Activated CD8-positive, alpha-beta memory T cell treated with anti-CD3 and anti-CD28 coated beads for 36 hours (primary cell): Measurements from ENCODE around the gene RELT. TPM values are rescaled to one million over a fixed set of nuclear protein-coding genes. Genes with fewer than 3 reads are reported as not detected.

ENCODE experiments used
- CTCF ChIA-PET: fragments of 350-600 bp; sonication (Branson Sonifier 250); formaldehyde crosslinking; loops from one replicate; lab custom pipeline; 2021; ENCODE audit warnings: antibody characterized with exemption; lab: Charles Lee
- POLR2A ChIA-PET: fragments of 350-600 bp; sonication (Branson Sonifier 250); formaldehyde crosslinking; loops from one replicate; lab custom pipeline; 2021; ENCODE audit warnings: antibody characterized with exemption; lab: Charles Lee
- total RNA-seq, 2 experiments: library from RNA; stranded (reverse); gene quantifications; one replicate each; pipeline ENCODE4 v1.2.3, GENCODE V29; 2021

The RELT gene
- total RNA-seq, 2 experiments from 2014 or later = 31.0 to 33.2 TPM

GRCh38 chr11:73431396-73431795 lies 55.2 kb downstream of the RELT start:
- POLR2A ChIA-PET = no interaction called here
- CTCF ChIA-PET = no interaction called here

GRCh38 chr11:73436859-73437258 lies 60.7 kb downstream of the RELT start:
- POLR2A ChIA-PET = interaction anchor here (0.6 kb wide), 1 partner anchor 156 kb away, joined by 4 read pairs; no protein-coding TSS in a partner anchor
- CTCF ChIA-PET = interaction anchor here (0.6 kb wide), 1 partner anchor 21 kb away, joined by 3 read pairs; no protein-coding TSS in a partner anchor

GRCh38 chr11:73439002-73439843 lies 63.0 kb downstream of the RELT start:
- ChIA-PET CTCF (no interaction called here), POLR2A (no interaction called here)

GRCh38 chr11:73445980-73446379 lies 69.8 kb downstream of the RELT start:
- CTCF ChIA-PET = no interaction called here
- POLR2A ChIA-PET = no interaction called here

- CTCF ChIA-PET = interaction anchor here (0.7 kb wide), 1 partner anchor 151 kb away, joined by 4 read pairs; no protein-coding TSS in a partner anchor
- POLR2A ChIA-PET = no interaction called here
These were observed 70.6 kb downstream of the RELT start for GRCh38 chr11:73446766-73447165.

Other genes starting within 250 kb of the RELT start
- gene FCHSD2, start 234.1 kb upstream of the RELT start, total RNA-seq = 10 to 100 TPM; 29.2 to 30.8 TPM
- not detected for gene P2RY2, start 158.1 kb upstream of the RELT start, total RNA-seq
- not detected for gene P2RY6, start 104.1 kb upstream of the RELT start, total RNA-seq
- under 1 TPM in 1 of 2 experiments, not detected in 1; 0.02 TPM for gene ARHGEF17, start 68.1 kb upstream of the RELT start, total RNA-seq
- gene FAM168A, start 221.7 kb downstream of the RELT start, total RNA-seq = 10 to 100 TPM; 11.6 to 11.7 TPM